A549 treated with CORT108297 at 1 μM for 4 hours (cell line): ENCODE data around the gene FCGR3B. TPM values are rescaled to one million over a fixed set of nuclear protein-coding genes. Genes with fewer than 3 reads are reported as not detected.

Experiments
- total RNA-seq: library from RNA; stranded (reverse); fragments of 200-300 nt; extraction: Qiagen RNA extraction; gene quantifications from 5 replicates; pipeline ENCODE4 v1.2.3, GENCODE V29; 2022

FCGR3B gene
- not detected in 5 replicates for total RNA-seq

DNA sequence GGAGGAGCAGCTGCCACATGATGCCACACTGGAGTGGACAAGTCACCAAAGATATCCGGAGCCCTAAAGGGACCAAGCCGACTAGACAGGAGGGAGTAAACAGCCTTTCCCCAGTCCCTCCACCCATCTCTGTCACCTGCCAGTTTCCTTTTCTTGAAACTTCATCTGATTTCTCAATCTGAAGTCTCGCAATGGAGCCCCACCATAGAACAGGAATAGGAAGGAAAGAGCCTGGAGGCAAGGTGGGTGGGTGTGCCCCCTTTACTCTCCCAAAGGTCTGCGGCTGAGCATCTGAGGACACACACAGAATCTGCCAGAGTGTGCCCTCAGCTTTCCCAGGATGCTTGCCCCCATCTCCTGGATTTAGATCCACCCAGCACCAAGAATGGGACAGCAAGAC is at the start of gene FCGR3B:
Gene FCGR3B (minus strand): TSS at position 101 of the 400 bp plus-strand sequence. CDS start 82 bp downstream, at position 19.

DNA sequence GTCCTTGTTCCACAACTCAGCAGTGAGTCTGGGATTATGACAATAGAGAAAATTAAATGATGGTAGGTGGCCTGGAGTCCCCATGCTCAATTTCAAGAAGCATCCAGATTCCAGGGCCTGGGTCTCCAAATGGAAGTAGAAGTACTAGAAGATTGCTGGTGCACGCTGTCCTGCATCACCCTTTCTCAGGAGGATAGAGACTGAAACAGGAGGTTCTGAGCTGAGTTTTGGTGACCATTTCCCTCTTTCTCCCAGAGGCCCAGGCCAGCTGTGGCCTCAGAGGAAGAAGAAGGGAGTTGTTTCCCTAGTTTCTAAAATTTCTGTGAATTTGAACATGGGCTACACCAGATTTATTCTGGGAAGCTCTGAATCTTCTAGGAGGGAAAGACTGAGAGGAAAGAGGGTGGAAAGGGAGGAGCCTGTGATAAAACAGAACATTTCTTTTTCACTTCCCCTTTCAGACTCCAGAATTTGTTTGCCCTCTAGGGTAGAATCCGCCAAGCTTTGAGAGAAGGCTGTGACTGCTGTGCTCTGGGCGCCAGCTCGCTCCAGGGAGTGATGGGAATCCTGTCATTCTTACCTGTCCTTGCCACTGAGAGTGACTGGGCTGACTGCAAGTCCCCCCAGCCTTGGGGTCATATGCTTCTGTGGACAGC is 31.8 kb upstream of the FCGR3B start, which contains the start of gene FCGR2B:
Gene FCGR2B (plus strand): TSS at position 460 of the 656 bp plus-strand sequence. CDS start 99 bp downstream, at position 559.

Other genes with a start within 250 kb of the FCGR3B start
- gene FCGR2A, start 125.7 kb downstream of the FCGR3B start, total RNA-seq: not detected in 5 replicates
- gene HSPA6, start 106.6 kb downstream of the FCGR3B start, total RNA-seq: 2.0 to 10.4 TPM (median 2.4 TPM) in 5 replicates
- gene FCGR3A, start 81.4 kb downstream of the FCGR3B start, total RNA-seq: not detected in 5 replicates
- gene FCGR2B, start 32.0 kb upstream of the FCGR3B start, total RNA-seq: not detected in 5 replicates
- 0.06 to 0.10 TPM in 2 of 5 replicates, not detected in the others for gene FCRLA, start 76.1 kb upstream of the FCGR3B start, total RNA-seq
- gene FCRLB, start 90.4 kb upstream of the FCGR3B start, total RNA-seq: 1.3 to 2.1 TPM (median 1.7 TPM) in 5 replicates
- gene DUSP12, start 118.6 kb upstream of the FCGR3B start, total RNA-seq: 41.1 to 53.0 TPM (median 46.9 TPM) in 5 replicates
- gene ATF6, start 135.1 kb upstream of the FCGR3B start, total RNA-seq: 11.0 to 13.7 TPM (median 12.7 TPM) in 5 replicates